Activated CD8-positive, alpha-beta T cell treated with anti-CD3 and anti-CD28 coated beads, Interleukin-2, amount 10 ng/mL, durations not matched to agents 7 days and 5 days (primary cell): ENCODE results near the gene RPS3A. TPM values are rescaled to one million over a fixed set of nuclear protein-coding genes. Genes with fewer than 3 reads are reported as not detected.

Experiments
- ATAC-seq: fragments of 150-1000 bp; cut with Tn5 transposase; one replicate; pipeline ENCODE4 v1.10.0; 2021; ENCODE audit warnings: moderate library complexity
- CTCF ChIA-PET: fragments of 350-600 bp; sonication (Branson Sonifier 250); formaldehyde crosslinking; loops from one replicate; lab custom pipeline; 2021; ENCODE audit warnings: antibody characterized with exemption; lab: Charles Lee
- POLR2A ChIA-PET: fragments of 350-600 bp; sonication (Branson Sonifier 250); formaldehyde crosslinking; loops from one replicate; lab custom pipeline; 2021; ENCODE audit warnings: antibody characterized with exemption; lab: Charles Lee
- DNase-seq: peaks from one replicate; pipeline ENCODE4 v3.0.0-alpha.2; 2020
- H3K27ac Mint-ChIP-seq: one replicate; pipeline ENCODE4 v1.8.0; 2021; ENCODE audit warnings: mild to moderate bottlenecking, mixed read lengths
- H3K27me3 Mint-ChIP-seq: one replicate; pipeline ENCODE4 v1.8.0; 2021; ENCODE audit warnings: low read depth, mixed read lengths
- H3K36me3 Mint-ChIP-seq: one replicate; pipeline ENCODE4 v1.8.0; 2021; ENCODE audit warnings: low read depth, mixed read lengths
- H3K4me1 Mint-ChIP-seq: one replicate; pipeline ENCODE4 v1.8.0; 2021; ENCODE audit warnings: low read depth, mixed read lengths
- H3K4me3 Mint-ChIP-seq: one replicate; pipeline ENCODE4 v1.8.0; 2021; ENCODE audit warnings: mild to moderate bottlenecking, mixed read lengths
- H3K9me3 Mint-ChIP-seq: one replicate; pipeline ENCODE4 v1.8.0; 2022; ENCODE audit warnings: mixed read lengths; ENCODE audit not compliant: insufficient read depth
- total RNA-seq, 2 experiments: library from RNA; stranded (reverse); gene quantifications; one replicate each; pipeline ENCODE4 v1.2.3, GENCODE V29; 2021

RPS3A gene
- total RNA-seq, 2 experiments from 2014 or later = 1,540 to 1,580 TPM

GRCh38 chr4:151150821-151151580 lies 51.6 kb downstream of the RPS3A start:
- H3K4me3 Mint-ChIP-seq = no peak overlapping the region
- CTCF ChIA-PET = no interaction called here
- H3K4me1 Mint-ChIP-seq = no peaks in the 10 kb centered on the region
- H3K27me3 Mint-ChIP-seq = peaks cover 8% of the 10 kb centered on the region
- no peak overlapping the region for H3K27ac Mint-ChIP-seq
- DNase-seq (no peak), ATAC-seq (no peak)
- H3K36me3 Mint-ChIP-seq = no peaks in the 10 kb centered on the region
- H3K9me3 Mint-ChIP-seq = no peaks in the 10 kb centered on the region
- POLR2A ChIA-PET = interaction anchor here (0.6 kb wide), 1 partner anchor 334 kb away, joined by 3 read pairs; no protein-coding TSS in a partner anchor

- Mint-ChIP-seq H3K27ac (no peak overlapping the region), H3K27me3 (peaks cover 8% of the 10 kb centered on the region), H3K4me3 (no peak overlapping the region), H3K36me3 (no peaks in the 10 kb centered on the region), H3K9me3 (no peaks in the 10 kb centered on the region), H3K4me1 (no peaks in the 10 kb centered on the region)
- CTCF ChIA-PET = no interaction called here
- POLR2A ChIA-PET = interaction anchor here (0.6 kb wide), 1 partner anchor 333 kb away, joined by 3 read pairs; no protein-coding TSS in a partner anchor
- DNase-seq (no peak), ATAC-seq (no peak)
These were observed 52.6 kb downstream of the RPS3A start for GRCh38 chr4:151152028-151152427.

GRCh38 chr4:151153585-151153984 lies 54.2 kb downstream of the RPS3A start:
- POLR2A ChIA-PET = interaction anchor here (0.6 kb wide), 1 partner anchor 32 kb away, joined by 3 read pairs; no protein-coding TSS in a partner anchor
- Mint-ChIP-seq H3K9me3 (no peaks in the 10 kb centered on the region), H3K4me1 (no peaks in the 10 kb centered on the region), H3K27me3 (peaks cover 10% of the 10 kb centered on the region), H3K27ac (no peak overlapping the region), H3K4me3 (no peak overlapping the region), H3K36me3 (no peaks in the 10 kb centered on the region)
- CTCF ChIA-PET = no interaction called here
- DNase-seq (no peak), ATAC-seq (no peak)

Other genes with a start within 250 kb of the RPS3A start
- gene LRBA, start 84.3 kb upstream of the RPS3A start, total RNA-seq = 10 to 100 TPM; 43.3 to 44.5 TPM
- not detected for gene PRSS48, start 177.5 kb downstream of the RPS3A start, total RNA-seq
- not detected for gene SH3D19, start 226.0 kb downstream of the RPS3A start, total RNA-seq